ENCODE results near the gene ITGB4. TPM values are rescaled to one million over a fixed set of nuclear protein-coding genes. Genes with fewer than 3 reads are reported as not detected.
A peak's percentile ranks its signal among the peaks of the same experiment; 100 is the strongest.

ITGB4 gene
- total RNA-seq, 2 experiments from 2014 or later: 0.81 to 1.3 TPM

DNA sequence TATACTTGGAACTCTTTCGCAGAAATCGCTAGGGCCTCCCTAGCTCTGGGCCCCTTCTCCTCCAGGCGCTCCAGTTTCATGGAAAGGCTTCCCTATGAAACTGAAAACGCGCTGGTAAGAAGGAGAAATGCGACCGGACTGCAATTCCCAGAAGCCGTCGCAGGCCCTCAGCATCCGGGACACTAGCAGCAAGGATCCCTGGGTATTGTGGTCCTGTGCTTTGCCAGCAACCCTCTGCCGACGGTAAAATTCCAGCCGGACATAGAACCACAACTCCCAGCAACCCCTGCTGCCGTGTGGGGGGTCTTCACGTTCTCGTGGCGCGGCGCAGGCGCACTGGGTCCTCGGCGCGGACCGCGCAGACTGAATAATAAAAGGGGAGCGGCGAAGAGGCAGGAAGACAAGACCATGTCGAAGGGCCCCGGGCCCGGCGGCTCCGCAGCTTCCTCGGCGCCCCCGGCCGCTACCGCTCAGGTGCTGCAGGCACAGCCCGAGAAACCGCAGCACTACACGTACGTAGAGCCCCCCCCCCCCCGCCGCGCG, 63.3 kb downstream of the ITGB4 start, which contains the start of gene UNK:
Gene UNK (plus strand): TSS at position 334 of the 543 bp plus-strand sequence. CDS start 75 bp downstream, at position 409.
- Mint-ChIP-seq H3K27me3 (peaks cover 3% of the 10 kb centered on the region), H3K36me3 (ENCODE audit: low read depth) (peaks cover 9% of the 10 kb centered on the region), H3K4me1 (ENCODE audit: low read depth) (peaks cover 52% of the 10 kb centered on the region), H3K9me3 (no peaks in the 10 kb centered on the region), H3K27ac (peak within 1 kb of the TSS; percentile 93), H3K4me3 (peak within 1 kb of the TSS; percentile 92)
- no peak for TF ChIP-seq CTCF (IDR thresholded peaks at IDR 0.05)
- ChIA-PET CTCF (interaction anchor here (0.5 to 5.2 kb wide), 5 partner anchors 19 to 429 kb away, joined by 3 to 25 read pairs (median 9); partner anchors contain the start of genes GALK1, TRIM65 and WBP2), POLR2A (interaction anchor here (0.6 to 6.6 kb wide), 27 partner anchors 9 to 514 kb away, joined by 3 to 112 read pairs (median 7); partner anchors contain the start of genes GALK1, MIF4GD, RECQL5 and SAP30BP)
- intact Hi-C loops (cut with DNase I, micrococcal nuclease): loop anchor here (1.0 to 10.0 kb wide), 7 partner anchors 32 to 950 kb away; partner anchors contain the start of genes WBP2 (in 2 of the 2), MFSD11 (in 1 of the 2), SRSF2 (in 1 of the 2) and TMEM94 (in 1 of the 2)
- DNase-seq (peak; percentile 90 to 99 (median 94)), ATAC-seq (ENCODE audit: poor library complexity) (peak; percentile 63)
- Histone ChIP-seq H3K4me3 (ENCODE audit: low read length) (peak within 1 kb of the TSS; percentile 69), H3K9me3 (ENCODE audit: control insufficient read depth in 1 of 2, insufficient read depth in 1 of 2, low read length in 2 of 2) (no peaks in the 10 kb centered on the region), H3K4me1 (ENCODE audit: insufficient read depth, low read length) (peaks cover 45% of the 10 kb centered on the region), H3K27ac (ENCODE audit: low read depth in 1 of 2, low read length in 2 of 2) (peak within 1 kb of the TSS; percentile 99 to 100), H3K36me3 (ENCODE audit: insufficient read depth, low read length) (no peaks in the 10 kb centered on the region), H3K27me3 (ENCODE audit: control insufficient read depth in 1 of 2, insufficient read depth in 2 of 2, low read length in 2 of 2) (no peaks in the 10 kb centered on the region)

DNA sequence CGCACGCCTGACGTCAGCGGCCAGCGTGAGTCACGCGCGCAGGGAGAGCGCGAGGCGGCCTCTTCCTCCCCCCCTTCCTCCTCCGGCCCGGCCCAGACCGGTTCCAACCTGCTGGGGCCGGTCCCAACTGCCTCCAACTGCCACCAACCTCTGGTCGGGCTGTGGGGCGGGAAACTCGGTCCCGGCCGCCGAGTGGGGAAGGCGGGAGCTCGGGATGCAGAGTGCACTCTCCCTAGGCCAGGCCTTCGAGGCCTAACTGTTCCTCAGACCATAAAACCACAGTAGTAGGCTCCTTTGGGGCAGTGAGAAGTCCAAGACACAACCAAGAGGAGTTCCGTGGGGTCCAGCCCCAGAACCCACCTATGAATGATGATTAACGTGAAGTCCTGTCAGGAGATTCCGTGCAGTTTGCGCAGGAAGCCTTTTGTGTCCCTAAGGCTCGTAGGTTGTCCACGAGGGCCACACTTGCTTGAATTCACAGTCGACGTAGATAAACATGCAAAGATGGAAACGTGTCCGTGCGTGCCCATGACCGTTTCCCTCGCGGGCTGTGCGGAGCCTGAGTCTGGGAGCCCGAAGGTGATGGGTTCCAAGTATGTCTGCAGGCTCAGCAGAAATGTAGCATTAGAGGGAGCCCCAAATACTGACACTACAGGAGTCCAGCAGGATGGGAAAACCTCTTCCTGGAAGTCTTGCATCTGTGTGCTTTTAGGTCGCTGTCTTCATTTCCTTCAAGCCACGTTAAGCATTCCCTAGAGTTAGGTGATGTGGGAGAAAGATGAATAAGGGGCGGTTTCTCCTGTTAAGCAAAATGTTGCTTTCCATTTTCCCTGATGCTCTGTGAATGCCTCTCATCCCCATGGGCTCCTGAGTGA, 64.0 kb downstream of the ITGB4 start:
- H3K9me3 Mint-ChIP-seq: no peaks in the 10 kb centered on the region
- Histone ChIP-seq H3K9me3 (ENCODE audit: control insufficient read depth in 1 of 2, insufficient read depth in 1 of 2, low read length in 2 of 2) (no peaks in the 10 kb centered on the region), H3K4me3 (ENCODE audit: low read length) (peak overlapping the region; percentile 69), H3K36me3 (ENCODE audit: insufficient read depth, low read length) (no peaks in the 10 kb centered on the region), H3K27ac (ENCODE audit: low read depth in 1 of 2, low read length in 2 of 2) (peak overlapping the region; percentile 99 to 100), H3K4me1 (ENCODE audit: insufficient read depth, low read length) (peaks cover 45% of the 10 kb centered on the region), H3K27me3 (ENCODE audit: control insufficient read depth in 1 of 2, insufficient read depth in 2 of 2, low read length in 2 of 2) (no peaks in the 10 kb centered on the region)
- H3K36me3 Mint-ChIP-seq (ENCODE audit: low read depth): peaks cover 5% of the 10 kb centered on the region
- ATAC-seq (ENCODE audit: poor library complexity): peak; percentile 2
- H3K4me1 Mint-ChIP-seq (ENCODE audit: low read depth): peaks cover 45% of the 10 kb centered on the region
- peak in 11 of 14 experiments; percentile 29 to 96 (median 88) for DNase-seq
- peak overlapping the region; percentile 92 for H3K4me3 Mint-ChIP-seq
- CTCF ChIA-PET: interaction anchor here (0.8 to 5.2 kb wide), 5 partner anchors 12 to 111 kb away, joined by 3 to 25 read pairs (median 5); partner anchors contain the start of genes GALK1 and TRIM65
- H3K27ac Mint-ChIP-seq: peak overlapping the region; percentile 93
- intact Hi-C loops (cut with DNase I, micrococcal nuclease): loop anchor here (2.0 to 10.0 kb wide), 5 partner anchors 33 to 950 kb away; partner anchors contain the start of genes MFSD11 (in 1 of the 2), SRSF2 (in 1 of the 2) and WBP2 (in 1 of the 2)
- no peaks in the 10 kb centered on the region for H3K27me3 Mint-ChIP-seq
- POLR2A ChIA-PET: interaction anchor here (0.6 to 6.6 kb wide), 31 partner anchors 10 to 514 kb away, joined by 3 to 112 read pairs (median 5); partner anchors contain the start of genes GALK1, MIF4GD, RECQL5 and SAP30BP
- no peak for TF ChIP-seq CTCF (IDR thresholded peaks at IDR 0.05)

DNA sequence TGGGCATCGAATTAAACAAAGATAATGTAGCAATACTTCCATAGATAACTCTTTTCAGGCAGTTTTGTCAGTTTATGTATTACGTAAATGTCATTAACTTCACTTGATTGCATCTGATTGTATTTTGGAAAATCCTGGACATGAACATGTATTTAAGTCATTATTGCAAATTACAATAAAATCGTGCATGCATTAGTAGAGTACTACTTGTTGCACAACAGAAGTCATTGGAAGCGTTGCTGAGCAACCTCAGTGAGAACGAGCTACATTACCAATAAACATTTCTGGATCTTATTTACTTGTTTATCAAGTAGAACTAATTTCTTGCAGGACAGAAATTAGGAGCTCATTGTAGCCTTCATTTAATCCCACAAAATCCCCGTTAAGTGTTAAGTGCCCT, 70.0 kb downstream of the ITGB4 start:
- Mint-ChIP-seq H3K4me3 (no peak overlapping the region), H3K27me3 (no peaks in the 10 kb centered on the region), H3K27ac (no peak overlapping the region), H3K4me1 (ENCODE audit: low read depth) (peaks cover 31% of the 10 kb centered on the region), H3K36me3 (ENCODE audit: low read depth) (peaks cover 44% of the 10 kb centered on the region), H3K9me3 (no peaks in the 10 kb centered on the region)
- ChIA-PET CTCF (no interaction called here), POLR2A (interaction anchor here (1.0 kb wide), 1 partner anchor 15 kb away, joined by 4 read pairs; no protein-coding TSS in a partner anchor)
- no peak overlapping the region for H3K27ac ChIP-seq (ENCODE audit: low read depth in 1 of 2, low read length in 2 of 2)
- intact Hi-C loops (cut with DNase I, micrococcal nuclease): no loop called here
- H3K4me3 ChIP-seq (ENCODE audit: low read length): no peak overlapping the region
- H3K4me1 ChIP-seq (ENCODE audit: insufficient read depth, low read length): peaks cover 17% of the 10 kb centered on the region
- ATAC-seq (ENCODE audit: poor library complexity): no peak
- DNase-seq: no peak
- no peaks in the 10 kb centered on the region for H3K27me3 ChIP-seq (ENCODE audit: control insufficient read depth in 1 of 2, insufficient read depth in 2 of 2, low read length in 2 of 2)
- H3K36me3 ChIP-seq (ENCODE audit: insufficient read depth, low read length): peaks cover 36% of the 10 kb centered on the region
- H3K9me3 ChIP-seq (ENCODE audit: control insufficient read depth in 1 of 2, insufficient read depth in 1 of 2, low read length in 2 of 2): no peaks in the 10 kb centered on the region
- no peak for TF ChIP-seq CTCF (IDR thresholded peaks at IDR 0.05)

Data from CD4-positive, alpha-beta T cell (primary cell).